ENCODE data around the gene DCST1. TPM values are rescaled to one million over a fixed set of nuclear protein-coding genes. Genes with fewer than 3 reads are reported as not detected.

DCST1 gene
- total RNA-seq, 1 experiment from 2014 or later, result 0.22 TPM

DNA sequence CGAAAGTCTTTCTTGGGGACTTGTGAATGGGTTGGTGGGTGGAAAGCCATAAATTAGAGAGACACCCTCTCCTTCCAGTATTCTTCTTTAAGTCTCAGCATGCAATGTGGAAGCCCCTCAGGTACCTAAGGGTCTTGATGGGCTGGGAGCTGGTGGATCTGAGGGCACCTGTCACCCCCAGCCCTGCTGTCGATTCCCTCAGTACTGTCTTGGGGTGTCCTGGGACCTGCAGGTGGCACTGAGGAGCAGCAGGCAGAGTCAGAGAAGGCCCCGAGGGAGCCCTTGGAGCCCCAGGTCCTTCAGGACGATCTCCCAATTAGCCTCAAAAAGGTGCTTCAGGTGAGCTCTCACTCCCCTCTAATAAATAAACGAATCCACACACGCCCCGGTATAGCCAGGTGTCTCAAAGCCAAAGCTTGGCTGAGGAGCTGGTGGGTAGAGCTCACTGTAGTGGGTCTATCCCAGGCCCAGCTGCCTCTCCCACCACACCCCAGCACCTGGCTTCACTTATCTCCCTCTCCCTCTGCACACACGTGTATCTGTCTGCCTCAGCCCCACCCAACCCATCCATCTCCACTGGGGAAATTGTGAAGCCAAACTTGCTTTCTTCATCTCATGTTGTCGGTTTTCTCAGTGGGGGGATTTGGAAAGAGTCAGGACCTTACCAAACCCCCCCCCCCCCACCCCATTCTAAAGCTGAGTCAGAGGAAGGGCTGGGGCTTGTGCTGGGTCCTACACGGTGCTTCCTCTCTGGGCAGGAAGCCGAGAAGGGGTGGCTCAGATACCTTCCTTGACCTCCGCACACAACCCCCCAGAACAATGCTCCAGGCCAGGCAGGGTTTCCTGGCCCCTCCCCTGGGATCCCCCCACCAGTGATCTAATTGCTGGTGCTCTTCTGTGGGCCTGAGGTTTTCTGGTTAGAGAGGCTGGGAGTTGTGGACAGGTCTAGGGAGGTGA lies 19.1 kb downstream of the DCST1 start:
- BruUV-seq (replicated peaks), result TSS peak; percentile 18
- H2AFZ ChIP-seq, result peak overlapping the region; percentile 90
- H4K20me1 ChIP-seq (ENCODE audit: insufficient read depth), result no peaks in the 10 kb centered on the region
- H3K4me3 ChIP-seq, result peak overlapping the region; percentile 73
- H3K27me3 ChIP-seq (ENCODE audit: insufficient read depth, low read depth), result no peaks in the 10 kb centered on the region
- TF ChIP-seq EZH2 (IDR thresholded peaks at IDR 0.05; ENCODE audit: low read depth) (no peak), CTCF (conservative IDR thresholded peaks at IDR 0.05) (peak; percentile 58; the same call in 1 of the 2 replicates)
- peak overlapping the region; percentile 85 for H3K4me2 ChIP-seq
- no peaks in the 10 kb centered on the region for H3K9me3 ChIP-seq (ENCODE audit: insufficient read depth, low read depth)
- POLR2A ChIA-PET (ENCODE audit: unreplicated experiment), result interaction anchor here (0.5 to 0.8 kb wide), 7 partner anchors 32 to 1085 kb away, joined by 4 to 7 read pairs (median 4); partner anchors contain the start of genes FLAD1 and ZBTB7B
- peak overlapping the region; percentile 3; the same call in 1 of the 2 replicates for H3K27ac ChIP-seq
- peaks cover 34% of the 10 kb centered on the region for H3K4me1 ChIP-seq (replicated peaks; ENCODE audit: insufficient read depth)
- intact Hi-C loops (cut with micrococcal nuclease; ENCODE audit: unreplicated experiment), result loop anchor here (1.0 kb wide), 1 partner anchor 51 kb away; no protein-coding TSS in a partner anchor
- H3K9me2 ChIP-seq (ENCODE audit: insufficient read depth), result no peaks in the 10 kb centered on the region
- CTCF ChIA-PET, result interaction anchor here (0.7 to 1.0 kb wide), 4 partner anchors 35 to 493 kb away, joined by 3 to 10 read pairs (median 6); no protein-coding TSS in a partner anchor
- H3F3A ChIP-seq (ENCODE audit: insufficient read depth, low read depth), result peaks cover 27% of the 10 kb centered on the region
- DNase-seq, result peak in 1 of 2 experiments; percentile 43
- no peaks in the 10 kb centered on the region for H3K36me3 ChIP-seq (ENCODE audit: low read depth)
- peaks cover 24% of the 10 kb centered on the region for H3K79me2 ChIP-seq (ENCODE audit: low read depth)

- CTCF ChIA-PET, result interaction anchor here (0.6 kb wide), 1 partner anchor 114 kb away, joined by 4 read pairs; no protein-coding TSS in a partner anchor
- Histone ChIP-seq H3K36me3 (ENCODE audit: low read depth) (0 out of 2 replicates have a peak, but pooled peaks cover 8% of the 10 kb centered on the region), H4K20me1 (ENCODE audit: insufficient read depth) (no peaks in the 10 kb centered on the region), H3K4me1 (replicated peaks; ENCODE audit: insufficient read depth) (peaks cover 34% of the 10 kb centered on the region), H3F3A (ENCODE audit: insufficient read depth, low read depth) (peaks cover 27% of the 10 kb centered on the region), H3K27me3 (ENCODE audit: insufficient read depth, low read depth) (no peaks in the 10 kb centered on the region), H3K4me2 (peak overlapping the region; percentile 85), H3K9me2 (ENCODE audit: insufficient read depth) (no peaks in the 10 kb centered on the region), H3K27ac (no peak overlapping the region), H3K79me2 (ENCODE audit: low read depth) (peaks cover 24% of the 10 kb centered on the region), H2AFZ (no peak overlapping the region), H3K9me3 (ENCODE audit: insufficient read depth, low read depth) (no peaks in the 10 kb centered on the region), H3K4me3 (peak overlapping the region; percentile 73; the same call in 1 of the 2 replicates)
- no TSS peak for BruUV-seq (replicated peaks)
- intact Hi-C loops (cut with micrococcal nuclease; ENCODE audit: unreplicated experiment), result no loop called here
- POLR2A ChIA-PET (ENCODE audit: unreplicated experiment), result no interaction called here
- no peak for DNase-seq
- TF ChIP-seq EZH2 (IDR thresholded peaks at IDR 0.05; ENCODE audit: low read depth) (no peak), CTCF (conservative IDR thresholded peaks at IDR 0.05) (no peak)
Measured at GRCh38 chr1:155053531-155054105, 20.0 kb downstream of the DCST1 start.

DNA sequence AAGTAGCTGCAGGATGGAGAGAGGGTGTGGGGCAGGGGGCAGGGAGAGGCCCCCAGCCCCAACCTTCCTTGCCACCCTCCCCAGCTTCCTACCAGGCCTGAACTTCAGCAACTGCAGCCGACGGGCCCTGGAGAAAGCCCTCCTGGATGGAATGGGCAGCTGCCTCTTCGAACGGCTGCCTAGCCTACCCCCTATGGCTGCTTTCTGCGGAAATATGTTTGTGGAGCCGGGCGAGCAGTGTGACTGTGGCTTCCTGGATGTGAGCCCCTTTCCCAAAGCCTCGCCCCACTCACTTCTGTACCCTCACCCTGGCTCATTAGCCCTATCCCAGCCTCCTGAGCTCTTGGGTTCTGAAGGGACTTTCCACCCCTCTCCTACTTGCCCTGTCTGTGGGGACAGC lies 23.5 kb downstream of the DCST1 start:
- no peaks in the 10 kb centered on the region for H3K27me3 ChIP-seq (ENCODE audit: insufficient read depth, low read depth)
- no peak overlapping the region for H3K4me2 ChIP-seq
- CTCF ChIA-PET, result no interaction called here
- no peak overlapping the region for H2AFZ ChIP-seq
- POLR2A ChIA-PET (ENCODE audit: unreplicated experiment), result no interaction called here
- H3K27ac ChIP-seq, result no peak overlapping the region
- H3K9me2 ChIP-seq (ENCODE audit: insufficient read depth), result no peaks in the 10 kb centered on the region
- no TSS peak for BruUV-seq (replicated peaks)
- H3F3A ChIP-seq (ENCODE audit: insufficient read depth, low read depth), result peaks cover 28% of the 10 kb centered on the region; the same call in 1 of the 2 replicates
- no peak for DNase-seq
- peaks cover 16% of the 10 kb centered on the region for H3K4me1 ChIP-seq (replicated peaks; ENCODE audit: insufficient read depth)
- intact Hi-C loops (cut with micrococcal nuclease; ENCODE audit: unreplicated experiment), result no loop called here
- H4K20me1 ChIP-seq (ENCODE audit: insufficient read depth), result no peaks in the 10 kb centered on the region; the same call in 1 of the 2 replicates
- H3K4me3 ChIP-seq, result no peak overlapping the region
- no peaks in the 10 kb centered on the region for H3K9me3 ChIP-seq (ENCODE audit: insufficient read depth, low read depth)
- TF ChIP-seq CTCF (conservative IDR thresholded peaks at IDR 0.05) (no peak), EZH2 (IDR thresholded peaks at IDR 0.05; ENCODE audit: low read depth) (no peak)
- peaks cover 14% of the 10 kb centered on the region; the same call in 1 of the 2 replicates for H3K36me3 ChIP-seq (ENCODE audit: low read depth)
- H3K79me2 ChIP-seq (ENCODE audit: low read depth), result peaks cover 16% of the 10 kb centered on the region
